ENCODE measurements around the gene AK5. TPM values are rescaled to one million over a fixed set of nuclear protein-coding genes. Genes with fewer than 3 reads are reported as not detected.

Gene AK5
- total RNA-seq (2022; extraction: Qiagen RNA extraction; ENCODE audit: low read depth) = 5.6 to 8.5 TPM (median 6.6 TPM) in 5 replicates

GRCh38 chr1:77281491-77282186, at the start of gene AK5:
AK5 (plus strand) TSS chr1:77282019; CDS start chr1:77282314, 295 bp downstream.

Other genes with a start within 250 kb of the AK5 start
- gene PIGK, start 62.6 kb upstream of the AK5 start, total RNA-seq (2022; extraction: Qiagen RNA extraction; ENCODE audit: low read depth) = 21.5 to 27.7 TPM (median 23.9 TPM) in 5 replicates

Measured in A549 treated with DMSO at 1 μM for 4 hours (cell line).